Embryonic facial prominence (tissue), 1 donor: Measurements from ENCODE around the gene GNPDA1.

ENCODE experiments used
- DNase-seq: peaks from one replicate; pipeline ENCODE4 v3.0.0-alpha.2; 2016; ENCODE audit errors: extremely low spot score

Gene GNPDA1

DNA sequence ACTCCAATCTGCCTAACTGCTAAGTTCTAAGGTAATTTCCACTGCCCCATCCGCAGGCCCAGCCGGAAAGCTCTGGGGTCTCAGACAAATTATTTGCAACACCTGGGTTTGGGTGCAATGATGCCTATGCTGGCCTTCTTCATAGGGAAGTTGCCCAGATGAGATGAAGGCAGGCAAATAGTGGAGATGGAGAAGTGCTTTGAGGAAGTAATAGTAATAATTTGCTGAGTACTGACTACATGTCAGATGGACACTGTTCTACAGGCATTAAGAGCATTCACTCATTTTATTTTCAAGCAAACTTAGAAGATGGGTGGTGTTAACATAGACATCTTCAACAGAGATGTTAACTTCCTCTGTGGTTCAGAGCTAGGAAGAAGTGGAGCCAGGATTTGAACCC lies 58.6 kb downstream of the GNPDA1 start:
- no peak for DNase-seq

DNA sequence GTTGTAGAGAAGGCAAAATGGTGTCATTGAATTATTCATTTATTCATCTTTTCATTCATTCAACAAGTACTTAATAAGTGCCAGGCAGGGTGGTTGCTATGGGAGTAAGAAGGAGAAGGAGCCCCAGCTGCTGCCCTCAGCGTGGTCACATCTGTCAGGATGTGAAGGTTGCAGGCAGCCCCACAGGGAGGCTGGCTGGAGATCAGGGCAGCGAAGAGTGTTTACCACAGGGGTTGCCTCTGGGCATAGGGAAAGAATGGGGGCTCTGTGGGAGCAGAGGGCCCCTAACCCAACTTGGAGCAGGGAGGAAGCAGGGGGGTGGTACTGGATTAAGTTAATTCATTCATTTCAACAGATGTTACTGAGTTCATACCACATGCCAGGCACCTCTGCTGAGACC lies 60.8 kb downstream of the GNPDA1 start:
- no peak for DNase-seq

DNA sequence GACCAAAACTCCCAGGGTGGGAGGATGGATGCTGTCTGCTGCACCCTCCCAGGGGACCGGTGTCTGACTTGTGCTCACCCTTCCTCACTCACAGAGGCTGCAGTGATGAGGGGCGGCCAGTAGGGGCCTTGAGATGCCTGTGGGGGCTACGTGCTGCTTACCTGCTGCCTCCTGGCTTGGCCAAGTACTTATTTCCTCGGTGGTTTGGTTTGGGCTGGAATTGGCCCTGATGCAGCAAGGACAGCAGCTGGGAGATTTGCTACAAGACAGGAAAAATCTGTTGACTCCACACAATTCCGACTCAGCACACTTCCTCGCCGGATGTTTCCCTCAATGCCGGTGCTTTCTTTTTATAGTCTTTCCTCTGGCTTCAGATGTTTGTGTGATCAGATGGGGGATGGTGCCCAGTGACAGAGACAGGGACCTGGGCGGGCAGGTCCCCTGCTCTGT lies 61.5 kb downstream of the GNPDA1 start:
- no peak for DNase-seq
